NCI-H2196 treated with DMSO at 0.1 percent for 48 hours (cell line): ENCODE results near the gene UGT2B17.
"Not testable (repeated sequence)": the region's sequence is repeated elsewhere in the genome, so short reads cannot be mapped to it uniquely, and the experiment has no call there.

ENCODE experiments used
- DNase-seq: peaks from one replicate; lab custom pipeline; 2025; ENCODE audit not compliant: unreplicated experiment; lab: John Stamatoyannopoulos, UW

UGT2B17 gene

GRCh38 chr4:68576272-68577125 is at the start of gene UGT2B17:
Gene UGT2B17, minus strand, starts transcription at chr4:68576322. Its CDS starts 7,838 bp downstream, at chr4:68568484.
- no peak for DNase-seq

- DNase-seq: not testable (repeated sequence)
These were observed 46.6 kb upstream of the UGT2B17 start for GRCh38 chr4:68622731-68623130.

- no peak for DNase-seq
These were observed 41.0 kb upstream of the UGT2B17 start for GRCh38 chr4:68617003-68617698.

GRCh38 chr4:68615699-68616422 is 39.7 kb upstream of the UGT2B17 start:
- DNase-seq: no peak

GRCh38 chr4:68613752-68614151 is 37.6 kb upstream of the UGT2B17 start:
- DNase-seq: no peak

GRCh38 chr4:68606240-68606639 is 30.1 kb upstream of the UGT2B17 start:
- no peak for DNase-seq

- DNase-seq: no peak
These were observed 23.0 kb upstream of the UGT2B17 start for GRCh38 chr4:68599150-68599549.

- no peak for DNase-seq
These were observed 21.4 kb upstream of the UGT2B17 start for GRCh38 chr4:68597482-68597881.

GRCh38 chr4:68594678-68595077 is 18.6 kb upstream of the UGT2B17 start:
- DNase-seq: no peak

- no peak for DNase-seq
These were observed 17.0 kb upstream of the UGT2B17 start for GRCh38 chr4:68593112-68593511.

- DNase-seq: no peak
These were observed 16.6 kb upstream of the UGT2B17 start for GRCh38 chr4:68592673-68593072.

GRCh38 chr4:68591204-68591603 is 15.1 kb upstream of the UGT2B17 start:
- no peak for DNase-seq

GRCh38 chr4:68589790-68590189 is 13.7 kb upstream of the UGT2B17 start:
- DNase-seq: no peak

- DNase-seq: no peak
These were observed 6.2 kb upstream of the UGT2B17 start for GRCh38 chr4:68582339-68582717.

- no peak for DNase-seq
These were observed 5.5 kb upstream of the UGT2B17 start for GRCh38 chr4:68581383-68582338.

- DNase-seq: no peak
These were observed 1.5 kb upstream of the UGT2B17 start for GRCh38 chr4:68577590-68577989.

- not testable (repeated sequence) for DNase-seq
These were observed 486 bp downstream of the UGT2B17 start for GRCh38 chr4:68575636-68576035.

GRCh38 chr4:68575081-68575480 is 1.0 kb downstream of the UGT2B17 start:
- no peak for DNase-seq

- no peak for DNase-seq
These were observed 3.4 kb downstream of the UGT2B17 start for GRCh38 chr4:68572653-68573170.

GRCh38 chr4:68570122-68570507 is 6.0 kb downstream of the UGT2B17 start:
- DNase-seq: no peak
